K562 (cell line): Measurements from ENCODE around the gene RNU6-8. TPM values are rescaled to one million over a fixed set of nuclear protein-coding genes. Genes with fewer than 3 reads are reported as not detected.

ENCODE experiments used
- ATAC-seq: fragments of 200-7000 bp; cut with Tn5 transposase; 3 replicates; pipeline ENCODE4 v1.9.1; 2020; ENCODE audit warnings: moderate library complexity
- BruUV-seq: library from RNA; stranded (reverse); fragments of 400-500 nt; replicated peaks from 2 replicates; lab custom pipeline; 2021; lab: Mats Ljungman, UMichigan
- CTCF ChIA-PET: fragments of 300-600 bp; formaldehyde crosslinking; extraction: SDS; loops from one replicate; lab custom pipeline; 2021; ENCODE audit warnings: low intra/inter-chr PET ratio; lab: Yijun Ruan, JAX
- POLR2A ChIA-PET: fragments of 300-600, 350-650 bp; sonication (Branson Sonifier 250); formaldehyde crosslinking; extraction: SDS; loops from one replicate; lab custom pipeline; 2021; ENCODE audit warnings: antibody characterized with exemption, inconsistent platforms; lab: Yijun Ruan, JAX
- DNase-seq, 4 experiments: peaks; one replicate each; pipeline versions ENCODE4 v3.0.0 to v3.0.0-alpha.2; 2011 to 2018; ENCODE audit warnings: low spot score in 3 of 4, mixed read lengths in 3 of 4; ENCODE audit errors: extremely low read depth in 1 of 4
- FAIRE-seq: peaks from 2 replicates; lab custom pipeline; 2011; peaks lifted over from hg19 to GRCh38; lab: Jason Lieb, UNC
- H2AFZ ChIP-seq: 2 replicates; pipeline ENCODE4 v1.6.0; 2011; ENCODE audit warnings: low read depth, low read length, control low read depth, inconsistent platforms
- H3K27ac ChIP-seq: fragments of 200-600 bp; 3 replicates; pipeline ENCODE4 v1.8.0; 2011; ENCODE audit warnings: low read depth, mild to moderate bottlenecking, control low read depth, inconsistent platforms, low read length, moderate library complexity, mixed read lengths; ENCODE audit errors: extremely low read depth
- H3K27me3 ChIP-seq, 2 experiments: fragments of 300-600 bp in 1 of 2; 2 replicates in 1 of 2; 3 replicates in 1 of 2; pipeline versions ENCODE4 v1.6.0 to v1.8.0; 2011; ENCODE audit warnings: inconsistent platforms in 2 of 2, low read length in 2 of 2, mild to moderate bottlenecking in 1 of 2, mixed read lengths in 1 of 2, moderate library complexity in 1 of 2; ENCODE audit not compliant: control insufficient read depth in 2 of 2, insufficient read depth in 2 of 2
- H3K36me3 ChIP-seq: fragments of 300-600 bp; 3 replicates; pipeline ENCODE4 v1.8.0; 2011; ENCODE audit warnings: mild to moderate bottlenecking, low read length, inconsistent platforms; ENCODE audit not compliant: control insufficient read depth, insufficient read depth
- H3K4me1 ChIP-seq, 2 experiments: fragments of 200-600 bp in 1 of 2; replicated peaks in 1 of 2; 2 replicates in 1 of 2; 3 replicates in 1 of 2; pipeline versions ENCODE4 v1.5.1 to v1.8.0; 2011; ENCODE audit warnings: inconsistent platforms in 2 of 2, low read length in 2 of 2, mild to moderate bottlenecking in 1 of 2, mixed read lengths in 1 of 2, moderate library complexity in 1 of 2; ENCODE audit not compliant: control insufficient read depth in 2 of 2, insufficient read depth in 2 of 2
- H3K4me2 ChIP-seq: 2 replicates; pipeline ENCODE4 v1.6.1; 2011; ENCODE audit warnings: low read length, control low read depth, inconsistent platforms, mixed read lengths; ENCODE audit not compliant: insufficient read depth
- H3K4me3 ChIP-seq: fragments of 200-600 bp; sonication (generic), shearing (Covaris generic); 2 replicates; pipeline ENCODE4 v1.5.1; 2016; ENCODE audit warnings: control low read depth, inconsistent platforms
- H3K79me2 ChIP-seq: fragments of 200-600 bp; 3 replicates; pipeline ENCODE4 v1.8.0; 2011; ENCODE audit warnings: low read length, inconsistent platforms; ENCODE audit not compliant: control insufficient read depth, insufficient read depth
- H3K9ac ChIP-seq, 2 experiments: 2 replicates each; pipeline versions ENCODE4 v1.6.0 to v1.6.1; 2011; ENCODE audit warnings: low read depth in 2 of 2, low read length in 2 of 2, control low read depth in 1 of 2, inconsistent platforms in 1 of 2, mild to moderate bottlenecking in 1 of 2, mixed read lengths in 1 of 2; ENCODE audit not compliant: insufficient read depth in 1 of 2
- H3K9me1 ChIP-seq: one replicate; pipeline ENCODE4 v1.6.0; 2011; ENCODE audit warnings: inconsistent platforms, mild to moderate bottlenecking, low read length, moderate library complexity; ENCODE audit not compliant: control insufficient read depth, insufficient read depth
- H3K9me3 ChIP-seq: replicated peaks from 2 replicates; pipeline ENCODE4 v1.5.1; 2011; ENCODE audit warnings: low read depth, low read length, inconsistent platforms; ENCODE audit not compliant: control insufficient read depth, insufficient read depth
- H4K20me1 ChIP-seq: replicated peaks from 2 replicates; pipeline ENCODE4 v1.6.1; 2011; ENCODE audit warnings: low read length, inconsistent platforms, mixed read lengths; ENCODE audit not compliant: control insufficient read depth, insufficient read depth
- BRF1 ChIP-seq: IDR thresholded peaks from 3 replicates; pipeline ENCODE4 v1.6.1; 2011; ENCODE audit warnings: borderline replicate concordance, mild to moderate bottlenecking; ENCODE audit not compliant: insufficient read length; ENCODE audit errors: extremely low read depth
- ELF4 ChIP-seq: fragments of 450-650 bp; formaldehyde crosslinking; IDR thresholded peaks from 2 replicates; pipeline ENCODE4 v1.4.0; 2022; ENCODE audit warnings: missing genetic modification characterization
- NFXL1 ChIP-seq: fragments of 450-650 bp; formaldehyde crosslinking; IDR thresholded peaks from 2 replicates; pipeline ENCODE4 v1.4.0; 2021; ENCODE audit warnings: mild to moderate bottlenecking
- RFX5 ChIP-seq: IDR thresholded peaks from 2 replicates; pipeline ENCODE4 v1.6.1; 2011; ENCODE audit warnings: low read depth, mild to moderate bottlenecking, improper control_type of control experiment, low read length
- SNIP1 ChIP-seq: fragments of 450-650 bp; IDR thresholded peaks from 2 replicates; pipeline ENCODE4 v1.7.1; 2017; ENCODE audit warnings: low read depth, mild to moderate bottlenecking
- ZNF143 ChIP-seq: sonication (generic); formaldehyde crosslinking; IDR thresholded peaks from 2 replicates; pipeline ENCODE4 v1.9.0; 2022; ENCODE audit warnings: mild to moderate bottlenecking, missing genetic modification reagents
- ZNF445 ChIP-seq: fragments of 250-450 bp; sonication (Bioruptor Pico); IDR thresholded peaks from 2 replicates; pipeline ENCODE4 v1.4.0; 2020; ENCODE audit warnings: low read depth, mild to moderate bottlenecking, moderate library complexity
- WGBS: fragments of 100-300 bp; shearing (Covaris generic); methylation state at CpG from one replicate; pipeline ENCODE4 v1.1.6; 2016; ENCODE audit warnings: low coverage, mixed read lengths; ENCODE audit not compliant: insufficient coverage; ENCODE audit errors: missing lambda C conversion rate; 5-methylcytosine and 5-hydroxymethylcytosine counted together
- in situ Hi-C: fragments of 300-500 bp; cut with MboI; formaldehyde crosslinking; loops from 4 replicates; pipeline ENCODE4 v1.15.0; 2018; ENCODE audit warnings: inconsistent platforms, mixed read lengths
- intact Hi-C: fragments of 100-400 bp; cut with micrococcal nuclease; formaldehyde crosslinking; loops from 2 replicates; pipeline ENCODE4 v1.14.2; 2022
- polyA plus RNA-seq, 8 experiments: library from polyadenylated mRNA; depleted of rRNA in 4 of 8; stranded (reverse) in 5 of 8; unstranded in 3 of 8; fragments of >200 nt; fragmentation: Nextera tagmentation in 2 of 8; fragmentation: Illumina TruSeq in 1 of 8; extraction: Ambion mirVana in 2 of 8; extraction: Trizol in 1 of 8; gene quantifications; 2 replicates each; pipeline versions ENCODE4 v1.2.1 to v1.2.3, GENCODE V29; 2011 to 2014; ENCODE audit warnings: inconsistent platforms in 1 of 8, missing spikeins in 1 of 8
- total RNA-seq, 7 experiments: library from RNA; depleted of rRNA in 6 of 7; stranded (reverse); fragments of >200 nt in 6 of 7; fragmentation: Illumina TruSeq in 2 of 7; extraction: Trizol in 2 of 7; gene quantifications; 2 replicates each; pipeline versions ENCODE4 v1.2.1 to v1.2.3, GENCODE V29; 2011 to 2021; ENCODE audit warnings: low replicate concordance in 1 of 7
- TF ChIP-seq, protein P1 (sequence below): sonication (generic); formaldehyde crosslinking; IDR thresholded peaks from 2 replicates; pipeline ENCODE4 v1.8.0; 2022; ENCODE audit warnings: mild to moderate bottlenecking, missing genetic modification reagents

Gene RNU6-8
- total and polyA plus RNA-seq, 9 of the 15 experiments (the other 6 are each of a cell fraction or from before 2014, with no cell fraction given) = not detected

DNA sequence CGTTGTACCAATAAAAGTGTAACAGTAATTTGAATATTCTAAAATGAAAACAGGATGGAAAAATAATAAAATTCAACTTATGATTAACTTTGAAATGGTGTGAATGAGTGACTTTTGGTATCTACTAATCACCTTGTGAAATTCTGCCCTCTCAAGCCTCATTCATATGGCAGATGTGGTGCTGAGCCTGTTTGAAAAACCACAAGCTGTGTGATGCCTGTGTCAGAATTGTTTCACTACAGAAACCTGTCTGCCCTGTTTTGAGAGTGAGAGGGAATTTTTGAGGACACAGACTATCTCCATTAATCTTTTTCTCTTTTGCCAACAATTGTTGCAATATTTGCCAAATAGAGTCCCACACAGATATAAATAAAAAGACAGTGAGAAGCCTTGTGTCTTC, 5.2 kb downstream of the RNU6-8 start:
- no peaks in the 10 kb centered on the region for H4K20me1 ChIP-seq
- no peak overlapping the region for H2AFZ ChIP-seq
- no peaks in the 10 kb centered on the region for H3K79me2 ChIP-seq
- no peaks in the 10 kb centered on the region; a peak in 1 of 5 replicates for H3K27me3 ChIP-seq
- H3K4me2 ChIP-seq = no peak overlapping the region
- FAIRE-seq = no peak
- BruUV-seq = no TSS peak
- intact Hi-C loops = no loop called here
- H3K4me3 ChIP-seq = no peak overlapping the region
- POLR2A ChIA-PET = no interaction called here
- H3K27ac ChIP-seq = no peak overlapping the region
- no peak overlapping the region for H3K9ac ChIP-seq
- TF ChIP-seq SNIP1 (no peak), ZNF143 (CRISPR knock-in tag) (no peak), NFXL1 (CRISPR knock-in tag) (no peak), ELF4 (CRISPR knock-in tag) (no peak), BRF1 (no peak), ZNF445 (CRISPR knock-in tag) (no peak), RFX5 (no peak)
- TF ChIP-seq, protein P1, sequence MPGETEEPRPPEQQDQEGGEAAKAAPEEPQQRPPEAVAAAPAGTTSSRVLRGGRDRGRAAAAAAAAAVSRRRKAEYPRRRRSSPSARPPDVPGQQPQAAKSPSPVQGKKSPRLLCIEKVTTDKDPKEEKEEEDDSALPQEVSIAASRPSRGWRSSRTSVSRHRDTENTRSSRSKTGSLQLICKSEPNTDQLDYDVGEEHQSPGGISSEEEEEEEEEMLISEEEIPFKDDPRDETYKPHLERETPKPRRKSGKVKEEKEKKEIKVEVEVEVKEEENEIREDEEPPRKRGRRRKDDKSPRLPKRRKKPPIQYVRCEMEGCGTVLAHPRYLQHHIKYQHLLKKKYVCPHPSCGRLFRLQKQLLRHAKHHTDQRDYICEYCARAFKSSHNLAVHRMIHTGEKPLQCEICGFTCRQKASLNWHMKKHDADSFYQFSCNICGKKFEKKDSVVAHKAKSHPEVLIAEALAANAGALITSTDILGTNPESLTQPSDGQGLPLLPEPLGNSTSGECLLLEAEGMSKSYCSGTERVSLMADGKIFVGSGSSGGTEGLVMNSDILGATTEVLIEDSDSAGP (CRISPR knock-in tag) = no peak
- TF ChIP-seq, all 486 proteins: peak for 0
- ATAC-seq (no peak), DNase-seq (no peak)
- Histone ChIP-seq H3K9me1 (no peaks in the 10 kb centered on the region), H3K4me1 (peaks cover 3 to 8% of the 10 kb centered on the region in 2 experiments; a peak in 2 of 5 replicates), H3K36me3 (no peaks in the 10 kb centered on the region), H3K9me3 (no peaks in the 10 kb centered on the region)
- CTCF ChIA-PET = no interaction called here
- whole genome bisulfite sequencing = 0% methylated on average over 1 of the region's 1 CpG
- in situ Hi-C loops = no loop called here
